Chondrocyte (in vitro differentiated cells): Measurements from ENCODE around the gene CEMIP. TPM values are rescaled to one million over a fixed set of nuclear protein-coding genes. Genes with fewer than 3 reads are reported as not detected.

ENCODE experiments used
- DNase-seq: peaks from one replicate; pipeline ENCODE4 v3.0.0; 2021; ENCODE audit warnings: mixed read lengths, low spot score
- H3K27ac Mint-ChIP-seq: one replicate; pipeline ENCODE4 v1.8.0; 2021; ENCODE audit warnings: mild to moderate bottlenecking, moderate library complexity, mixed read lengths; ENCODE audit not compliant: unreplicated experiment
- H3K27me3 Mint-ChIP-seq: 2 replicates; pipeline ENCODE4 v1.8.0; 2021; ENCODE audit warnings: low read depth, mixed read lengths
- H3K36me3 Mint-ChIP-seq: 2 replicates; pipeline ENCODE4 v1.8.0; 2021; ENCODE audit warnings: low read depth, mixed read lengths
- H3K4me1 Mint-ChIP-seq: 2 replicates; pipeline ENCODE4 v1.8.0; 2021; ENCODE audit warnings: low read depth, mild to moderate bottlenecking, mixed read lengths
- H3K4me3 Mint-ChIP-seq: one replicate; pipeline ENCODE4 v1.8.0; 2021; ENCODE audit warnings: mild to moderate bottlenecking, moderate library complexity, mixed read lengths; ENCODE audit not compliant: unreplicated experiment
- H3K9me3 Mint-ChIP-seq: 2 replicates; pipeline ENCODE4 v1.8.0; 2021; ENCODE audit warnings: low read depth, mixed read lengths
- total RNA-seq: library from RNA; stranded (reverse); gene quantifications from 3 replicates; pipeline ENCODE4 v1.2.1, GENCODE V29; 2021
- TF ChIP-seq, protein P1 (sequence below): fragments of 200-600 bp; sonication (generic); IDR thresholded peaks from 2 replicates; pipeline ENCODE4 v1.5.0; 2021; ENCODE audit warnings: antibody characterized with exemption, mild to moderate bottlenecking, moderate library complexity

The CEMIP gene
- total RNA-seq, 1 donor from 2014 or later = 146 TPM

GRCh38 chr15:80904998-80905397, 125.8 kb downstream of the CEMIP start:
- TF ChIP-seq, protein P1, sequence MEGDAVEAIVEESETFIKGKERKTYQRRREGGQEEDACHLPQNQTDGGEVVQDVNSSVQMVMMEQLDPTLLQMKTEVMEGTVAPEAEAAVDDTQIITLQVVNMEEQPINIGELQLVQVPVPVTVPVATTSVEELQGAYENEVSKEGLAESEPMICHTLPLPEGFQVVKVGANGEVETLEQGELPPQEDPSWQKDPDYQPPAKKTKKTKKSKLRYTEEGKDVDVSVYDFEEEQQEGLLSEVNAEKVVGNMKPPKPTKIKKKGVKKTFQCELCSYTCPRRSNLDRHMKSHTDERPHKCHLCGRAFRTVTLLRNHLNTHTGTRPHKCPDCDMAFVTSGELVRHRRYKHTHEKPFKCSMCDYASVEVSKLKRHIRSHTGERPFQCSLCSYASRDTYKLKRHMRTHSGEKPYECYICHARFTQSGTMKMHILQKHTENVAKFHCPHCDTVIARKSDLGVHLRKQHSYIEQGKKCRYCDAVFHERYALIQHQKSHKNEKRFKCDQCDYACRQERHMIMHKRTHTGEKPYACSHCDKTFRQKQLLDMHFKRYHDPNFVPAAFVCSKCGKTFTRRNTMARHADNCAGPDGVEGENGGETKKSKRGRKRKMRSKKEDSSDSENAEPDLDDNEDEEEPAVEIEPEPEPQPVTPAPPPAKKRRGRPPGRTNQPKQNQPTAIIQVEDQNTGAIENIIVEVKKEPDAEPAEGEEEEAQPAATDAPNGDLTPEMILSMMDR = no peak
- Mint-ChIP-seq H3K27me3 (no peaks in the 10 kb centered on the region), H3K4me1 (peaks cover 26% of the 10 kb centered on the region), H3K27ac (peak overlapping the region; percentile 24), H3K36me3 (peaks cover 41% of the 10 kb centered on the region), H3K4me3 (no peak overlapping the region), H3K9me3 (peaks cover 7% of the 10 kb centered on the region)
- DNase-seq = no peak

DNA sequence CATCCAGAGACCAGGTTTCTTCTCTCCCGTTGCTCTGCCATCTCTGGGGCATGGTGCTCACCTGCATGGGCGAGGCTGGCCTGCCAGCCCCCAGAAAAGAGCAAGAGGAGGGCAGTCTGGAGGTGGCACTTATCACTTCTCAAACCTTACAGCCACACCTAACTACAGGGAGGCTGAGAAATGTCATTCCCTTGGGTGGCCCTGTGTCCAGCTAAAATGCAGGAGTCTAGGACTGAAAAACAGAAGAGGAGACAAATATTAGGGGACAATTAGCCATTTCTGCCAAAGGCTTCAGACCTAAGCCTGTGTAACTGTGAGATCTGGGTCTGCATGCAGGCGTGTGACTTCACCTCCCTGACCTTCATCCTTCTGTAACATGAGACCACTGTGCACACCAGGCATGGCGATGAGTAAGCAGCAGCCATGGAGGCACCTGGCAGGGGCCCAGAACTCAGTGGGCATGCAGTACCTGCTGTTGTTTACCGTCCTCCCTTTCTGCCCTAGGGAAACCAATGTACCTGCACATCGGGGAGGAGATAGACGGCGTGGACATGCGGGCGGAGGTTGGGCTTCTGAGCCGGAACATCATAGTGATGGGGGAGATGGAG, 127.1 kb downstream of the CEMIP start:
- TF ChIP-seq, protein P1 = no peak
- Mint-ChIP-seq H3K27me3 (no peaks in the 10 kb centered on the region), H3K27ac (peak overlapping the region; percentile 2), H3K4me1 (peaks cover 20% of the 10 kb centered on the region), H3K9me3 (peaks cover 7% of the 10 kb centered on the region), H3K4me3 (no peak overlapping the region), H3K36me3 (peaks cover 46% of the 10 kb centered on the region)
- no peak for DNase-seq

DNA sequence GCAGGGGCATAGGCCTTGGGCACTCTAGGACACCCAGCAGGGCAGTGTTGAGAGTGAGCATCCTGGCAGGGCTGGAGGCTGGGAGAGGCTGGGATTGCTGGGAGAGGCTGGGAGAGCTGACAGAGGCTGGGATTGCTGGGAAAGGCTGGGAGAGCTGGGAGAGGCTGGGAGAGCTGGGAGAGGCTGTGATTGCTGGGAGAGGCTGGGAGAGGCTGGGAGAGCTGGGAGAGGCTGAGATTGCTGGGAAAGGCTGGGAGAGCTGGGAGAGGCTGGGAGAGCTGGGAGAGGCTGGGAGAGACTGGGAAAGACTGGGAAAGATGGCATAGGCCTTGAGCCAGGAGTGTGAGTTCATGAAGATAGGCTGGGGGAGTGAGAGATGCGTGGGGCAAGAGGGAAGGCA, 132.7 kb downstream of the CEMIP start:
- H3K27ac Mint-ChIP-seq = no peak overlapping the region
- TF ChIP-seq, protein P1 = no peak
- H3K27me3 Mint-ChIP-seq = no peaks in the 10 kb centered on the region
- H3K9me3 Mint-ChIP-seq = peaks cover 7% of the 10 kb centered on the region
- H3K4me3 Mint-ChIP-seq = no peak overlapping the region
- peaks cover 2% of the 10 kb centered on the region for H3K4me1 Mint-ChIP-seq
- peaks cover 37% of the 10 kb centered on the region for H3K36me3 Mint-ChIP-seq
- DNase-seq = no peak

- TF ChIP-seq, protein P1 = no peak
- peaks cover 7% of the 10 kb centered on the region for H3K9me3 Mint-ChIP-seq
- no peak overlapping the region for H3K4me3 Mint-ChIP-seq
- no peak overlapping the region for H3K27ac Mint-ChIP-seq
- H3K36me3 Mint-ChIP-seq = peaks cover 35% of the 10 kb centered on the region
- H3K4me1 Mint-ChIP-seq = peaks cover 2% of the 10 kb centered on the region
- no peaks in the 10 kb centered on the region for H3K27me3 Mint-ChIP-seq
- no peak for DNase-seq
Measured at GRCh38 chr15:80912673-80913072, 133.5 kb downstream of the CEMIP start.

DNA sequence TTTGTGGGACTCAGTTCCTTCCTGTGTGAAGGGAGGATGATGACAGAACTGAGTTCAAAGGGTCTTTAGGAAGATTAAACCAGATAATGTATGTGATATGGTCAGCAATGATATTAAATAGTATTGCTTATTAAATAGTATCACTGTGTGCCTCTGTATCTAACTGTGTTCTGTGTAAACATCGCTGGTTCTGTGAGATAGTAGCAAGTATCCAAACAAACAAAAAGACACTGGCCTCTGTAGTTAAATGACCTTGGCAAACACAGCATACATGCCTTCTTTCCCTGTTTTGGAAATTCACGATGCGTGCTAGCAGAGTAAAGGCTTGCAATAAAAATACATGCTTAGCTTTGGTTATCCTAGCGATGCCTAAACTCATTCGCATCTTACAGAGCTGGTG, 134.4 kb downstream of the CEMIP start:
- TF ChIP-seq, protein P1 = no peak
- Mint-ChIP-seq H3K4me1 (peaks cover 2% of the 10 kb centered on the region), H3K4me3 (no peak overlapping the region), H3K27me3 (no peaks in the 10 kb centered on the region), H3K27ac (no peak overlapping the region), H3K36me3 (peaks cover 37% of the 10 kb centered on the region), H3K9me3 (peaks cover 7% of the 10 kb centered on the region)
- no peak for DNase-seq
